GM12872 (cell line): ENCODE measurements around the gene TSPAN12.

Experiments
- CTCF ChIP-seq: IDR thresholded peaks from 3 replicates; pipeline ENCODE4 v1.5.1; 2011; ENCODE audit warnings: low read depth, mild to moderate bottlenecking, low read length, moderate library complexity; ENCODE audit not compliant: insufficient read depth

Gene TSPAN12

GRCh38 chr7:120859459-120859858 is 1.5 kb upstream of the TSPAN12 start:
- TF ChIP-seq CTCF, result no peak

GRCh38 chr7:120856621-120857352 is 1.2 kb downstream of the TSPAN12 start:
- no peak for TF ChIP-seq CTCF

- TF ChIP-seq CTCF, result no peak
These were observed 1.7 kb downstream of the TSPAN12 start for GRCh38 chr7:120856198-120856597.

- TF ChIP-seq CTCF, result no peak
These were observed 5.2 kb downstream of the TSPAN12 start for GRCh38 chr7:120852700-120853099.

- no peak for TF ChIP-seq CTCF
These were observed 14.8 kb downstream of the TSPAN12 start for GRCh38 chr7:120843109-120843508.

GRCh38 chr7:120842121-120842621 is 15.8 kb downstream of the TSPAN12 start:
- TF ChIP-seq CTCF, result no peak

GRCh38 chr7:120841608-120842007 is 16.3 kb downstream of the TSPAN12 start:
- no peak for TF ChIP-seq CTCF

- TF ChIP-seq CTCF, result no peak
These were observed 19.7 kb downstream of the TSPAN12 start for GRCh38 chr7:120838281-120838682.
